OCI-LY1 (cell line): Measurements from ENCODE around the gene MPPED1.

Source experiments
- CTCF ChIP-seq: fragments of 200-600 bp; sonication (generic), shearing (Covaris generic); IDR thresholded peaks from 2 replicates; pipeline ENCODE4 v1.5.1; 2017; ENCODE audit warnings: mild to moderate bottlenecking, antibody characterized with exemption, low read length, moderate library complexity, mixed read lengths
- EZH2 ChIP-seq: fragments of 200-600 bp; sonication (generic), shearing (Covaris generic); IDR thresholded peaks from 2 replicates; pipeline ENCODE4 v1.8.0; 2017; ENCODE audit warnings: borderline replicate concordance, mixed run types, mild to moderate bottlenecking, antibody characterized with exemption, low read length, moderate library complexity, mixed read lengths

- TF ChIP-seq CTCF, result no peak
- no peak for TF ChIP-seq EZH2
These were observed 45.9 kb upstream of the MPPED1 start for GRCh38 chr22:43365715-43366440.
